Smooth muscle cell (in vitro differentiated cells): Measurements from ENCODE around the gene CLEC4G. TPM values are rescaled to one million over a fixed set of nuclear protein-coding genes. Genes with fewer than 3 reads are reported as not detected.

Experiments used
- DNase-seq: peaks from one replicate; lab custom pipeline; 2025; ENCODE audit not compliant: unreplicated experiment; lab: John Stamatoyannopoulos, UW
- H2AFZ ChIP-seq: fragments of 200-600 bp; sonication (generic); 2 replicates; pipeline ENCODE4 v1.6.0; 2016; ENCODE audit warnings: antibody characterized with exemption, low read depth, mild to moderate bottlenecking
- H3F3A ChIP-seq: fragments of 200-600 bp; sonication (generic); 2 replicates; pipeline ENCODE4 v1.6.0; 2017; ENCODE audit warnings: antibody characterized with exemption, low read depth
- H3K27ac ChIP-seq: fragments of 200-600 bp; sonication (generic); 2 replicates; pipeline ENCODE4 v1.5.1; 2016; ENCODE audit warnings: low read depth, mild to moderate bottlenecking
- H3K27me3 ChIP-seq: fragments of 200-600 bp; sonication (generic); 2 replicates; pipeline ENCODE4 v1.6.1; 2016; ENCODE audit warnings: low read depth, mild to moderate bottlenecking
- H3K36me3 ChIP-seq: fragments of 200-600 bp; sonication (generic); 2 replicates; pipeline ENCODE4 v1.5.1; 2016; ENCODE audit warnings: low read depth
- H3K4me1 ChIP-seq: fragments of 200-600 bp; sonication (generic); 2 replicates; pipeline ENCODE4 v1.5.1; 2016; ENCODE audit warnings: low read depth
- H3K4me2 ChIP-seq: fragments of 200-600 bp; sonication (generic); 2 replicates; pipeline ENCODE4 v1.6.0; 2016; ENCODE audit warnings: mild to moderate bottlenecking
- H3K4me3 ChIP-seq: fragments of 200-600 bp; sonication (generic); 2 replicates; pipeline ENCODE4 v1.5.1; 2016; ENCODE audit warnings: mild to moderate bottlenecking
- H3K79me2 ChIP-seq: fragments of 200-600 bp; sonication (generic); 2 replicates; pipeline ENCODE4 v1.6.0; 2016; ENCODE audit warnings: low read depth, mild to moderate bottlenecking
- H3K9ac ChIP-seq: fragments of 200-600 bp; sonication (generic); 2 replicates; pipeline ENCODE4 v1.6.0; 2016; ENCODE audit warnings: low read depth
- H3K9me3 ChIP-seq: fragments of 200-600 bp; sonication (generic); replicated peaks from 2 replicates; pipeline ENCODE4 v1.5.1; 2016; ENCODE audit warnings: low read depth
- H4K20me1 ChIP-seq: fragments of 200-600 bp; sonication (generic); 2 replicates; pipeline ENCODE4 v1.6.0; 2016; ENCODE audit warnings: low read depth
- WGBS: methylation state at CpG from one replicate; pipeline ENCODE4 v1.1.7; 2016; ENCODE audit warnings: low lambda C conversion rate; 5-methylcytosine and 5-hydroxymethylcytosine counted together
- polyA plus RNA-seq: library from polyadenylated mRNA; unstranded; fragments of >200 nt; fragmentation: Nextera tagmentation; extraction: Ambion mirVana; gene quantifications from 2 replicates; pipeline ENCODE4 v1.2.1, GENCODE V29; 2016
- total RNA-seq: library from RNA; depleted of rRNA; stranded (reverse); fragments of >200 nt; gene quantifications from 2 replicates; pipeline ENCODE4 v1.2.3, GENCODE V29; 2014
- TF ChIP-seq, protein P1 (sequence below): fragments of 200-600 bp; sonication (generic); IDR thresholded peaks from 2 replicates; pipeline ENCODE4 v1.5.1; 2017; ENCODE audit warnings: borderline replicate concordance, mild to moderate bottlenecking, antibody characterized with exemption; ENCODE audit not compliant: insufficient read depth, poor library complexity, severe bottlenecking

The CLEC4G gene
- total and polyA plus RNA-seq, 2 experiments from 2014 or later, result not detected

DNA sequence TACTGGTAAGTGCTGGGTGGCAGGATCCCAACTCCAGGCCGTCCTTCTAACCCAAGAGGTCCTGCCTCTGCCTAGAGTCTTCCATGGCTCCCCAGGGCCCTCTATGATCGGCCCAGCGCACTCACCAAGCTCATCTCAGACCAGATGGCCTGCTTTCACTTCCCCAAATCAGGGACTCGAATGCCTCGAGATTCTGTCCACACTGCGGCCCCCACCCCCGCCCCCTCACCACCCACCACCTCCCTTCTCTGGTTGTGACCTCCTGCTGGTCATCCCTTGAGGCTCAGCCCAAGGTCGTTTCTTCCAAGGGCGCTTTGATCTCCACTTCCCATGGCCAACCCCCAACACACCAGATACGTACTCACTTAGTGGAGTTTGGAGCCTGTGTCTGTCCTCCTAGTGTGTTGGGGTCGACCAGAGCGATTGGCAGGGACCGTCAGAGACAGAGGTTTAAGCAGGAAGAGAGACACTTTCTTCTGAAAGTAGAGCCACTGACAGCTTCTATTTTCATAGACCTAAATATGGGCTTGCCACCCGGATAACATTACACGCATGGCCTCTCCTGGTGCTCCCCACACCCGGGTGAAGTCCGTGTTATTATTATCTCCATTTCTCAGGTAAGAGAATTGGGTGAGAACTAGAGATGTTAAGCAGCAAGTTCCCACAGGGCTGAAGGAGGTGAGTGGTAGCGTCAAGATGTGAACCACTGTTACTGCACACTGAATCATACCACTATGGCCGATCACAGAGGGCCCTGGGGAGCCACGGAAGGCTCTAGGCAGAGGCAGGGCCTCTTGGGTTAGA, 30.1 kb downstream of the CLEC4G start, which contains the start of gene FCER2:
FCER2 (minus strand) TSS at position 478 of the 804 bp plus-strand sequence. CDS start 2,371 bp downstream, outside the sequence.
- H3K79me2 ChIP-seq, result no peaks in the 10 kb centered on the region
- H3K27me3 ChIP-seq, result peaks cover 12% of the 10 kb centered on the region
- no peak within 1 kb of the TSS for H3K4me2 ChIP-seq
- H3K27ac ChIP-seq, result no peak within 1 kb of the TSS
- H2AFZ ChIP-seq, result no peak within 1 kb of the TSS
- no peaks in the 10 kb centered on the region for H3K4me1 ChIP-seq
- TF ChIP-seq, protein P1, sequence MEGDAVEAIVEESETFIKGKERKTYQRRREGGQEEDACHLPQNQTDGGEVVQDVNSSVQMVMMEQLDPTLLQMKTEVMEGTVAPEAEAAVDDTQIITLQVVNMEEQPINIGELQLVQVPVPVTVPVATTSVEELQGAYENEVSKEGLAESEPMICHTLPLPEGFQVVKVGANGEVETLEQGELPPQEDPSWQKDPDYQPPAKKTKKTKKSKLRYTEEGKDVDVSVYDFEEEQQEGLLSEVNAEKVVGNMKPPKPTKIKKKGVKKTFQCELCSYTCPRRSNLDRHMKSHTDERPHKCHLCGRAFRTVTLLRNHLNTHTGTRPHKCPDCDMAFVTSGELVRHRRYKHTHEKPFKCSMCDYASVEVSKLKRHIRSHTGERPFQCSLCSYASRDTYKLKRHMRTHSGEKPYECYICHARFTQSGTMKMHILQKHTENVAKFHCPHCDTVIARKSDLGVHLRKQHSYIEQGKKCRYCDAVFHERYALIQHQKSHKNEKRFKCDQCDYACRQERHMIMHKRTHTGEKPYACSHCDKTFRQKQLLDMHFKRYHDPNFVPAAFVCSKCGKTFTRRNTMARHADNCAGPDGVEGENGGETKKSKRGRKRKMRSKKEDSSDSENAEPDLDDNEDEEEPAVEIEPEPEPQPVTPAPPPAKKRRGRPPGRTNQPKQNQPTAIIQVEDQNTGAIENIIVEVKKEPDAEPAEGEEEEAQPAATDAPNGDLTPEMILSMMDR, result no peak
- no peak within 1 kb of the TSS for H3K9ac ChIP-seq
- no peak for DNase-seq
- 78% methylated on average over 14 of the region's 20 CpGs for WGBS
- no peaks in the 10 kb centered on the region for H3K9me3 ChIP-seq
- H3K36me3 ChIP-seq, result no peaks in the 10 kb centered on the region
- H4K20me1 ChIP-seq, result no peaks in the 10 kb centered on the region
- H3K4me3 ChIP-seq, result no peak within 1 kb of the TSS
- no peaks in the 10 kb centered on the region for H3F3A ChIP-seq

DNA sequence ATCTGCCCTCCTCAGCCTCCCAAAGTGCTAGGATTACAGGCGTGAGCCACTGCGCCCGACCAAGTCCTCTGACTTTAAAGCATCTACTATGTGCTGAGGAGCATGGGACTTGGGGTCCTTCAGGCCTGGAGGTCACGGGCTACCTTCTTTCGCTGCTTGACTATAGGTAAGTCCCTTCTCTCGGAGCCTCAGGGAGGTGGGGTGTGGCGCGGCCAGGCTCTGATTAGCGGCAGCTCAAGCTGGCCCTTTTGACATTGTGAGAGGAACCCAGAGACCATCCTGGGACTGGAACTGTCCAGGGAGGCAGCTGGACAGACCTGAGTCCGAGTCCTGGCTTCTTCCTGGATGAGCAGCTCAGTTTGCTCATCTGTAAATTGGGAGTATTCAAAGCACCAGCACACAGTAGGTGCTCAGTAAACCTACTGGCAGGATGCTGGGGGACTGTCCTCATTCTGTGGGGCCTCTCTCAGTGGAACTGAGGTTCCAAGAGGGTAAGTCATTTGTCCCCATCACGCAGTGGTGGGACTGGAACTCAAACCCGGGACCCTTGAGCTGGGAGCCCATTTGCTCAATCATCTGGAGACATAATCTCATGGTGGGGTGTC, 30.8 kb downstream of the CLEC4G start:
- WGBS, result 94% methylated on average over 12 of the region's 12 CpGs
- H3K4me1 ChIP-seq, result no peaks in the 10 kb centered on the region
- no peak for DNase-seq
- no peak overlapping the region for H2AFZ ChIP-seq
- TF ChIP-seq, protein P1, result no peak
- H3F3A ChIP-seq, result no peaks in the 10 kb centered on the region
- no peak overlapping the region for H3K4me2 ChIP-seq
- no peak overlapping the region for H3K4me3 ChIP-seq
- H3K27ac ChIP-seq, result no peak overlapping the region
- peaks cover 12% of the 10 kb centered on the region for H3K27me3 ChIP-seq
- no peaks in the 10 kb centered on the region for H3K36me3 ChIP-seq
- H3K9me3 ChIP-seq, result no peaks in the 10 kb centered on the region
- no peaks in the 10 kb centered on the region for H3K79me2 ChIP-seq
- no peak overlapping the region for H3K9ac ChIP-seq
- no peaks in the 10 kb centered on the region for H4K20me1 ChIP-seq

DNA sequence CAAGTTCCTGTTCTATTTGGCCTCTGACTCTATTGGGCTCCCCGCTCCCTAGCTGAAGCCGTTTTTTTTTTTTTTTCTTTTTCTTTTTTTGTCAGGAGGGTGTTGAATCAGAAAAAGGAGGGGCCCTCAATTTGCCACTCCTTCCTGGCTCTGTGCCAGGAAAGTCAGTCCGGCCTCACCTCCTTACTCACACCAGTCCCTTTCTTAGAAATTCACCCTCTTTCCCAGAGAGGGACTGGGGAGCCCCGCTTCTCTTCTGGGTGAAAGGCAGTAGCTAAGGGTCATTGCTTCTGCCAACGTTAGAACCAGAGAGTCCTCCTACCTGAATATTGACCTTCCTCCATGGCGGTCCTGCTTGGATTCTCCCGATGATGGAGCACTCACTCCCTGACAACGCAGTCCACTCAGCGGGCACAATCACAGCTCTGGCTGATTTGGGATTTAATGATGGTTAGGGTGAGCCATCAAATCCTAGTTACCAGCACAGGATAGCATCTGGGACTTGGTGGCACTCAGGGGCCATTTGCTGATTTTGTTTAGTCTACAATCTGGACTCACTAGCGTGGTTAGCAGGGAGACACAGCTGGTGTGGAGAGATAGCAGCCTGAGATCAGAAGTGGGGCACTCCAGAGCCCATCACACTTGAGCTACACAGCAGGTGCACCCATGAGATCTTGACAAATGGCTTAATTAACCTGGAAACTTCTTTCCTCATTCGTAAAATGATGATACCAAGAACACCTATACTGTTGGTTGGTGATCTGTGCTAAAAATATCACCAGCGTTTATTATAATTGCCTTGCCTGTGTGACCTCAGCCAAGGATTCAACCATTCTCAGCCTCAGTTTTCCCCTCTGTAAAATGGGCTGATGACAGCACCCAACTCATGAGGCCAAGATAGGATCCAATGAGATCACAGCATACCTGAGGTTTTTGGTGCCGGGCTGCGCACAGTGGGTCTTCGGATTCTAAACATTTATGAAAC, 32.2 kb downstream of the CLEC4G start:
- Histone ChIP-seq H3K9ac (no peak overlapping the region), H3F3A (no peaks in the 10 kb centered on the region), H3K27ac (no peak overlapping the region), H3K36me3 (no peaks in the 10 kb centered on the region), H3K4me3 (no peak overlapping the region), H3K27me3 (peaks cover 12% of the 10 kb centered on the region), H3K4me1 (no peaks in the 10 kb centered on the region), H3K9me3 (no peaks in the 10 kb centered on the region), H4K20me1 (no peaks in the 10 kb centered on the region), H3K4me2 (no peak overlapping the region), H2AFZ (no peak overlapping the region), H3K79me2 (no peaks in the 10 kb centered on the region)
- no peak for DNase-seq
- WGBS, result 77% methylated on average over 15 of the region's 15 CpGs
- TF ChIP-seq, protein P1, result no peak
